ENCODE measurements around the gene GRM4. TPM values are rescaled to one million over a fixed set of nuclear protein-coding genes. Genes with fewer than 3 reads are reported as not detected.

GRM4 gene
- total RNA-seq, 1 donor from 2014 or later, result not detected

- DNase-seq (ENCODE audit: low spot score), result no peak
These were observed 2.5 kb downstream of the GRM4 start for GRCh38 chr6:34143196-34143883.

DNA sequence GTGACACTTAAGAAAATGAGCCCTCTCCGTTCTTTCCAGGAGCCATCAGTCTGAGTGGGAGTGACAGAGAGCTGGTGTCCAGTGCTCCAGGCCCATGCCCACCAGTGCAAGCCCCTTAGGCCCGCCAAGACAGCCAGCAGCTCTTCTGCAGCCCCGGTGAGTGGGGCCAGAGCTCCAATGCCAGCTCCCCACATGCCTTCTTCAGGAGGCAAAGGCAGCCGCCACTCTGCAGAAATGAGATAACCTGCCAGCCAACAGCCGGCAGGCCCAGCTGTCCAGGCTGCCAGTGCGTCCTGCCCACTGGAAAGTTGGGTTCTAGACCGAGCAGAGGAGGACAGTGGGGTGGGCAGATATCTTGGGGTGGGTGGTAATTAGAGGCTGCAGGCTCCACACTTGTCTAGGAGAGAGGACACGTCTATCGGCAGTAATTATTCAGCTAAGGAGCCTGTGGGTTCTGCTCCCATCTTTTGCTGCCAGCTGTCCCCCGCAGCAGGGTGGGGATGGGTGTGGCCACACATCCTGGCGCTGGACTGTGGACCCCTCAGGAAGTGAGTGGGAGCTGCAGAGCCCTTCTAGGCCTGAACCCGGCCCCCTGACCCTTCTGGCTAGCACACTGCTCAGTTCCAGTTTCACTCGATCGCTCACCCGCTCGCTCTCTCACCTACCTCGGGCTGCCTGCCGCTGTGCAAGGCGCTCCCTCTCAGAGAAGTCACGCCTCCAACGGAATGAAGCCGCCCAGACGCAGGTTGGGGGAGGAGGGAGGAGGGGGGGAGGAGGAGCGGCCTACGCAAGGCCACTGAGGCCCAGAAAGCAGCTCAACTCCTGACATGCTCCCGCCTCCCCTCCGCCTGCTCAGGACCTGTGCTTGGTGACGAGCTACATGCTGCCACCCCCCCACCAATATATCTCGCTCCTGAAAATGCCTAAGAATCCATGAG lies 3.6 kb downstream of the GRM4 start:
- DNase-seq (ENCODE audit: low spot score), result no peak

- no peak for DNase-seq (ENCODE audit: low spot score)
These were observed 5.8 kb downstream of the GRM4 start for GRCh38 chr6:34140075-34140474.

GRCh38 chr6:34138914-34139510 lies 6.9 kb downstream of the GRM4 start:
- no peak for DNase-seq (ENCODE audit: low spot score)

DNA sequence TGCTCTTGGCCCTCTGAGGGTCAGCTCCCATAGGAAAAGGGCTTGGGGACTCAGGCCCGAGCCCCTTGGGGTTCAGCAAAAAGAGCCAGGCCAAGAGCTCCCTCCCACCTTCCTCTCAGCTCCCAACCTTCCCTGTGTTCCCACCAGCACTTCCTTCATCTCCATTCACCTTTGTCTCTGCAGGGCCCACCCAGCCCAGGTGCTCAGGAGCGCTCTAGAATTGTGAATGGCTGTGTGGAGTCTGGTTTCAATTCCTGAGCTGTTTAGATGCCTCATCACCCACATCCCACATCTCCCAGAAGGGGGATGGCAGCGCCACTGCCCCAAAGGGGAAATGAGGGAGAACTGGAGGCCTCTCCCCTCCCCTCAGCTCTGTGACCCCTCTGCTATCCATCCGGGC lies 7.7 kb downstream of the GRM4 start:
- DNase-seq (ENCODE audit: low spot score), result no peak

DNA sequence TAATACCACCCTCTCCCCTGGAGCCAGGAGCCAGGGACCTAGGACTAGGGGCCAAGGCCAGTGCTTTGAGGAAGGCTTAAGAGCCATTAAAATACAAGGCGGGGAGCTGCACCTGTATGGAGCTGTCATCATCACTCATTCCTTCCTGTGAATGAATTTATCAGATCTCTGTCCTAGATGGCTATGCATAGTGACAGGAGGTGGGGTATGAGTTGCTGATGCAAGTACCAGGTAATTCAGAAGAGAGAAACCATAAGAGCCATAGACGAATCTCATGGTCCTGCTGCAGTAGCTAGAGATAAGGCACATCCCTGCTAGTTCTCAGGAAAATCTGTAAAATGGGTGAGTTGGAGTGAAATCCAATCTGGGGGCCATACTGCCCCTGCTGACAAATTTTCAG lies 10.3 kb downstream of the GRM4 start:
- no peak for DNase-seq (ENCODE audit: low spot score)

- DNase-seq (ENCODE audit: low spot score), result peak; percentile 29
These were observed 13.3 kb downstream of the GRM4 start for GRCh38 chr6:34132486-34133185.

- no peak for DNase-seq (ENCODE audit: low spot score)
These were observed 14.3 kb downstream of the GRM4 start for GRCh38 chr6:34131326-34132290.

DNA sequence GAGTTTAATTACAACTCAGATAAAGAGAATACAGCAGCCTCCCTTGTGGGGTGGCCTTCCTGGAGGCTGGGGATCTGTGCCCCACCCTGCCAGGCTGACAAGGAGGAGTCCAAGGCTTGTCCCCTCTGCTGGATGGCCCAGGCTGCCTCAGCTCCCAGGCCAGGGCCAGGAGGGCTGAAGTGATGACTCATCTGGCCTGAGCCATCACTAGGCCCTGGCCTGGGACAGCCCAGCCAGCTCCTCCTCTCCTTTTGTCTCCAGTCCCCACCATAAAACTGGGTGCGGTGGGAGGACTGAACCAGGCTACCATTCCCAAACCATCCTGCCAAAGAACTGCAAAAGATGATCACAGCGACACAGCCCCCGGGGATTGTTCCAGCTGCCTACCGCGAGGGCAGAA lies 15.0 kb downstream of the GRM4 start:
- no peak for DNase-seq (ENCODE audit: low spot score)

DNA sequence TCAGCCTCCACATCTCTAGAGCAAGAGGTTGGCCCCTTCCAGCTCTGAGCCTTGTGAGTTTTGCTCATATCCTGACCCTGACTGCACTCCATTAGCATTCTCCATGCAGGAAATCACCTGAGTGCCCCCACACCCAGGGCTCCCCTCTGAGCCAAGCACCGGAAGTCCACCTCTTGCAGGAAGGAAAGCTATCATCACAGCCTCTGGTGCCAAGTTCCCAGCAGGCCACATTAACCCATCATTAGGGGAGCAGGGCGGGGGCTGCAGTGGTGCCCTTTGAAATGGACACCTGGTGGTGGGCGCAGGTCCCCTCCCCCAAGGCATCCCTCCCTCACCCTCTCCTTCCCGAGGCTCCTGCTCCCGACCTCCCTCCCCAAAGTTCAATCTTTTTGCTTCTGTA lies 16.1 kb downstream of the GRM4 start:
- DNase-seq (ENCODE audit: low spot score), result no peak

DNA sequence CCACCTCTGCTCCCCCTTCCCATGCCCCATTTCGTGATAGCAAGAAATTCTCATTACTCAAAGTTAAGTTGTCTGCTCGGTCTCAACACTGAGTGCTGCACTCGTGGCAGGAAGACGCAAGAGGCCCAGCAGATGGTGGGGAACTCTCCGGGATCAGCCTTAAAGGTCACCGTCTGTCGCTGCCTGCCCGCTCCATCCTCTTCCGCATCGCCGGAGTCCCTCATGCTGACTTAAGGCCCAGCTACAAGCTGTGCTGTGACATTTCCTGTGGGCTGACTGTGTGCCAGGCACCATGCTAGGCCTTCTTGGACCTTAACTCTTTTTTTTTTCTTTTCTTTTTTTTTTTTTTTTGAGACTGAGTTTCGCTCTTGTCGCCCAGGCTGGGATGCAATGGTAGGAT lies 17.8 kb downstream of the GRM4 start:
- no peak for DNase-seq (ENCODE audit: low spot score)

DNA sequence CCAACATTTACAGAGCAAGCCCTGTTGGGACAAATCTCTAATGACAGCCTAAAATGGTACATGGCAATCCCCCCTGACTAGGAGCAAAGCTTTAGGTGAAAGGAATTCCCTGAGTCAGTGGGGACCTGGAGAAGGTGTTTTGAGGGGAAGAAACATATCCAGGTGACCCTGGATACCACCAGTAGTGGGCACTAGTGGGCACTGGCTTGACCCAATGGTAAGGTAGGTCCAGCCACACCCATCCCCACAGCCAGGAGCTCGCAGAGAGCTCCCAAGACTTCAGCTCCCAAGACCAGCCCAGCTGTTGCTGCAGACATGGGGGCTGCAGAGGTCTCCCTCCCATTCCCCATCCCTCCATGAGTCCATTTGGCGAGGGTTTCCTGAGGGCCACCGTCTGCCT lies 19.5 kb downstream of the GRM4 start:
- DNase-seq (ENCODE audit: low spot score), result no peak

GRCh38 chr6:34125939-34126338 lies 19.9 kb downstream of the GRM4 start:
- DNase-seq (ENCODE audit: low spot score), result no peak

DNA sequence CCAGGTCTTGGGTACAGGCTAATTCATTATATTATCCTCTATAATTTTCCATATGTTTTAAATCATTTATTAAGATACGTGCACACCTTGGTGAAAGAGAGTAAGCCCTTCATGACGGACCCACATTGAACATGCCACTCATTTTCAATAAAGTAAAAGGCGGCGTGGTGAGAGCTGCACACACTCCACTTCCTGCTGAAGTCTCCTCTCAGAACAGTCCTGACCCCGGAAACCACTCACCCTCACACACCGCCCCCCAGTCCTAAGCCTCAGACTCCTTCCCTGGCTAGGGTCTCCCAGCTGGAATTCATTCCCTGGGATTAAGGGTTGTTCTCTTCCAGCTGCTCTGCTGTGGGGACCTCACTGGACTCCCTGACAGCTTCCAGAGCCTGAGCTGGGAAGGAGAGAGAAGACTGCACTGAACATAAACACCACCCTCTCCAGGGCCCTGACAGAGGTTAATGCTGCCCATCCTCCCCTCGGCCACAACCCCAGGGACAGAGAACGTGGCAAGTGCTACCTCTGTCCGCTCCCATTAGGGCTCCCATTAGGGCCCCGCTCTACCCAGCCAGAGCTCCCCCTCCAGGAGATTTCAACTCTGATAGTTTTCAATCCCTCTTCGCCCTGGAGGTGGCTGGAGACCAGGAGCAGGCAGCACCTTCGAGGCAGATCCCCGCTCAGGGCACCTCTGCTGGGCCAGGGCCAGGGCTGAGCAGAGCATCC lies 24.8 kb downstream of the GRM4 start:
- DNase-seq (ENCODE audit: low spot score), result no peak

DNA sequence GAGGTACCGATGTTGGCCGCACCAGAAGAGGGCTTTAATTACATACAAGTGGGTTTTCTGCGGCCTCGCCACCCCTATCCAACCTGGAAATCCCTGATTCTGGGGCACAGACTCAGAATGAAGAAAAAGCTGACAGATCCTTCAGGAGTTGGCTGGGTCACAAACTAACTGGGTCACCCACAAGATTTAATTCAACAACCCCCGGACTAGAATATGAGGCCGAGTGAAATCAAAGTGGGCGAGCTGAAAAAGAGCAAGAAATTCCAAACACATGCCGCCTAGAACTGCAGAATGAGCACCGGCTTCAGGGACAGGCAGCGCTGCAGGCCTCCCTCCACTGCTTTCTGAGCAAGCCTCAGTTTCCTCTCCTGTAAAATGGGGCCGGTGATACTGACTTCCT lies 30.0 kb downstream of the GRM4 start:
- DNase-seq (ENCODE audit: low spot score), result no peak

DNA sequence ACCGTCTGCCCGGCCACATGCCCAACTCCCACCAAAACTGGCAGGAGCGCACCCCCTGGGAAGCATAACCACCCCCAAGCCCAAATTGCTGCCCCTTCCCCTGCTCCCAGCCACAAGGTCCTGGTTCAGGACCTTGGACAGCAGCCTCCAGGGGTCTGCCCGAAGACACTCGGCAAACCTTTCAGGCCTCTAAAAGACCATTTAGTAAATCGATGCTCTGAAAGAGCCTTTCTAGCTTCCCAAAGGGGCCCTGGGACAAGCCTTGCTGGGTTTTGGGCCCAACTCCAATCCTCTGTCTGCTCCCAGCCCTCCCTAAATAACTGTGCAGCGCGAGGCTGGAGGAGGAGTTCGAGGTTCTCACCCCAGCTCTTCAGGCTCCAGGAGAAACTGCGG lies 30.5 kb downstream of the GRM4 start:
- peak; percentile 10 for DNase-seq (ENCODE audit: low spot score)

DNA sequence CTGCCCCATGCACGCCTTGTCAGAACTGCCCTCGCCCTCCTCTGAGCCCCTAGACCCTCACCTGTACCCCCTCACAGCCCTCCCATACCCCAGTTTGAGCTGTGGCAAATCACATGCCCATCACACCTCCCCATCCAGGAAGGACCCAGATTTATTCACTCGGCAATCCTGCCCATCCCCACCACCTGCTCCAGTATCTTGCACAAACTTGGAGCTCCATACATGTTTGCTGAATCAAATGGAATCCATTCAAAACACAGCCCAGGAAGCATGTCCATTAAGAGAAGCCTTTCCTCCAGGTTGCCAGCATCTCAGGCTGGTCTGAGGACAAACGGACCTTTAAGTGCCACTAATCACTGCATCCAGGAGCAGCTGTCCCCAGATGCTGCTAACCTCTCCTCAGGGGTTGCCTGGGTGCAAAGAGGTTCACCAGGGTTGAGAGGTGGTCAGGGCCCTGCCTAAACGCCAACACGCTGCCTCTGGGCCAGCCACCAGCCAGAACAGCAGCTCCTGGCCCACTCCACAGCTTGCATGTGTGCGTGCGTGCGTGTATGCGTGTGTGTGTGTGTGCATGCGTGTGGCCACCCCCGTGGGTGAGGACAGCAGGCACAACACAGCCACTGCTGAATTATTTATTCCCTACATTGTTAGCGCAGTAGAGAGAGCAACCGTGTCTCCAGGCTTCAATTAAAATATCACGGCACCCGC lies 31.0 kb downstream of the GRM4 start:
- DNase-seq (ENCODE audit: low spot score), result no peak

DNA sequence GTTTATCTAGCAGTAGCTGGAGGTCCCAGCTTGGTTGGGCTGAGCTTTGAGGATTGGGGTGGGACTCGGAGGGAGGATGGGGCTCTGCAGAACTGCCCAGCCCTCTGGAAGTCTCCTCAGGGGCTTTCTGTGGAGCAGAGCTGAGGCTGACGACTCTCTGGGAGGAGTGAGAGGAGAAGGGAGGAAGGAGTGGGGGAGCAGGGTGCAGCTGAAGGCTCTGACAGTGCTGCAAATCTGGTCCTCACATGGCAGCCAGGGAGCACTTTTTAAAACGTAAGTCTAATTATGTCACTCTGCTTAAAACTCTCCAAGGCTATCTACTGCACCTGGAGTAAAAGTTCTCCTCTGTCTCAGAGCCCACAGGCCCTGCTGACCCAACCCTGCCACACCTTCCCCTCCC lies 32.4 kb downstream of the GRM4 start:
- DNase-seq (ENCODE audit: low spot score), result no peak

GRCh38 chr6:34112126-34112525 lies 33.8 kb downstream of the GRM4 start:
- DNase-seq (ENCODE audit: low spot score), result no peak

DNA sequence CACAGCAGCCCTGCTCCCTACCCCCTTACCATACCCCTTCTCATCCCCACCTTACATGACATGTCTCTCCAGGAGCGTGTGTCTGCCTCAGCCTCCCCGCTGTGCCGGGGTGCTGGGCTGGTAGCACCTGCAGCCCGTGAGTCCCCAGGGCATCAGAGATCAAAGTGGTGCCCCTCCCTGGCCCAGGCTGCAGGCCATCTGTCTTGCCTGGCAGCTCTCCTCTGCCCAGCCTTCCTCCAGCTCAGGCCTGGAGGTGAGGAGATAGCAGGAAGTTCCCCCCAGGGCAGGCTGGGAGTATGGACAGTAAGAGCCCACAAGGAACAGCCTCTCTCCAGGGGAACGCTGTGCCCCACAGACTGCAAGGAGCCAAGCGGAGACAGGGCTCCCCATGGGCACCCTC lies 35.3 kb downstream of the GRM4 start:
- no peak for DNase-seq (ENCODE audit: low spot score)
